ENCODE data around the gene ATP2C2.

ATP2C2 gene

DNA sequence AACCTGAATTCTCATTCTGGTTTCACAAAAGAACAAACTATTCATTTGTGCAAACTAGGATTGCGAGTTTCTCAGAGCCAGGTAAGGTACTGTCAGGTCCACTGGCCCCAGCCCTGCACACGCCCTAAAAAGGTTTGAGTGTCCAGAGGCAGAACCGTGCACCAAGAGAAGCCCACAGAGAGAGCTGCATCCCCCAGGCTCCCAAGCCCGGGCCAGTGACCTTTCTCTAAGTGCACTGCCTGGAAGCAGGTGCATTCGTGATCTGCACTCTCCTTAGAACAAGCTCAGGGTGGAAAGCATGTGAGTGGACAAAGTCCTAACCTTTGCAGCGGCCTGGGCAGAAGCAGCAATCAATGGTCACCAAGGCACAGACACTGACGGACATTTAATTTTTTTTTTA, 109.3 kb downstream of the ATP2C2 start:
- DNase-seq (ENCODE audit: low read depth) = no peak

DNA sequence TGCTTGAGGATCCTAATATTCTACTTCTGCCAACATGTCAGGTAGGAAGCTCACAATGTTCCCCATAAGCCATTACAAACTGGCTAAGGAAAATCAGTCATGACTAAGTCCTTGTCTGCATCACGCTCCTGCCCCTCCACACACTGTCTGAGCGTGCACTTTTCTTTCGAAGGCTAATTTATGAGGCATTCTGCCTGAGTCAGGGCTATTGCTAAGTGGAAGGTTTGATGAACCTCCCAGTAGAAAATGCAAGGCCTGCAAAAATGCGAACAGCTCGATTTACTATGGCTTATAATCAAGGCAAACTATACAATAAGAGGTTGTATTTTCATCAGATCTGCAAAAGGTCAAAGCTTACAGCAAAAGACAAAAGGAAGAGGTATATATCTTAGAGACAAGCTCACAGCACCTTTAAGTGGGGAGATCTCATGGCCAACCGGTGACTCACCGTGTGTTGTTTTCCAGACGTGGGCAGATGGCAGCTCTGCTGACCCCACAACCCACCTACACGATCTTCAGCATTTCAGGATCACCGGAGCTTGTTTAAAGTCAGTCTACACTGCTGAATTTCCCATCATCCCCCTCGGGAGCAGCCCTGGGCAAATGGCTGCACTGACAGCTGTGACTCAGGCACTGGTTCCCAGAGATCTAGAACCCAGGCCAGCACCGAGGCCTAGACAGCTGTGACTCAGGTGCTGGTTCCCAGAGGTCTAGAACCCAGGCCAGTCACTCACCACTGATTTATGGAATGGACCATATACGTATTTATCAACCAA, 110.0 kb downstream of the ATP2C2 start:
- no peak for DNase-seq (ENCODE audit: low read depth)

DNA sequence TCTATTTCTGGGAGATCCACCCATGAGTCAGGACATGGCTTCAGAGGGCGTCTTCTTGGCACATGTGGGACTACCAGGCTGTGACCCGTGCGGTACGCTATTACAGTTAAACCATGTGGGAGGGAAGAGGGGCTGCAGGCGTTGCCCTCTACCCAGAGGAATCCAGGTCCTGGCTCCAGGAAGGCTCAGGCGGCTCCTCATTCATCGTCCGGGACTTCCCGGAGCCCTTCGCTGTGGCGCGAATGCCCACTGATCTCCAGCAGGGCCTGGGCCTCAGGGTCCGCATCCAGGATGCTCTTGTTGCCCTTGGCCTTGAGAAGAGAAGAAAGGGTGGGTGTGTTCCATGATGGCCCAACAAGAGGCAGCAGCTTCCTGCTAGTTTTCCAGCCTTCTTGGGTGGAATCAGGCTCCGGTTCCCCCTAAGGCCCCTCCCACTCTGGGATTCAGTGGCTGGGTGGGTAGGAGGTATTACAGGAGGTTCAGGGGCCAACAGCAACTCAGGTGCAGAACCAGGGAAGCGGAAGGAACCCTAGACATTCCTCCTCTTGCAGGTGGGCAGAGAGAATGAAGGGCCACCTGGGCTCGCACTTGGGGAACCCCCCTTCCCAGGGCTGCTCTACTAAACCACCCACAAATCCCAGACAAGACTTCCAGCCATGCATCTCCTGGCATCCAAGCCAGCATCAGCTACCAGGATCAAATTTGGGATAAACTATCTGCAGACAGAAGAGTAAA, 111.5 kb downstream of the ATP2C2 start:
- no peak for DNase-seq (ENCODE audit: low read depth)

DNA sequence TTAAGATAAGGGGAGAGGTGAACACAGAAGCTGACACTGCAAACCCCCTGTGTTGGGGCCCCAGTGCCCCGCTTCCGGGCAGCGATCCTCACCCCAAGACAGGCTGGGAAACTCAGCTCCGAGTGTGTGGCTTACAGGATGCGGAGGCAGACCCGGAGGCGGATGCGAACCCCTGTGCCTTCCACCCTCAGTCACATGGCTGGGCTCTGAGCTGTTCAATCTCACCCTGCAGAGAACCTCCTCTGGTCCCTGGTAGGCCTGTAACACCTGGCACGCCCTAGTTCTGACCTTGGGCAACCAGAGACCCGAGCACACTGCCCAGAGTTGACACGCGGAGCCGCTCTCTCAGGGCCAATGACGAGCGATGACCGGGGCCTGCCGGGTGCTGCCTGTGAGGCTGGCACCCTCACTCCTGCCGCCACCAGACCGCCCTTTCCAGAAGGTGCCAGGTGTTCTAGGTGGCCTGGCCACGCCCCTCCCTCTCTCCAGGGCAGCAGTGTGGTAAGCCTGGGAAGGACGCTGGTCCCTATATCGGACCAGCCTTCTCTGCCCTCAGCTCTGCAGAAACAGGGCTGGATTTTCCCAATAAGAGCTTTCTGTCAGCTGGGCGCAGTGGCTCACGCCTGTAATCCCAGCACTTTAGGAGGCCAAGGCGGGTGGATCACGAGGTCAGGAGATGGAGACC, 112.9 kb downstream of the ATP2C2 start:
- DNase-seq (ENCODE audit: low read depth) = no peak

DNA sequence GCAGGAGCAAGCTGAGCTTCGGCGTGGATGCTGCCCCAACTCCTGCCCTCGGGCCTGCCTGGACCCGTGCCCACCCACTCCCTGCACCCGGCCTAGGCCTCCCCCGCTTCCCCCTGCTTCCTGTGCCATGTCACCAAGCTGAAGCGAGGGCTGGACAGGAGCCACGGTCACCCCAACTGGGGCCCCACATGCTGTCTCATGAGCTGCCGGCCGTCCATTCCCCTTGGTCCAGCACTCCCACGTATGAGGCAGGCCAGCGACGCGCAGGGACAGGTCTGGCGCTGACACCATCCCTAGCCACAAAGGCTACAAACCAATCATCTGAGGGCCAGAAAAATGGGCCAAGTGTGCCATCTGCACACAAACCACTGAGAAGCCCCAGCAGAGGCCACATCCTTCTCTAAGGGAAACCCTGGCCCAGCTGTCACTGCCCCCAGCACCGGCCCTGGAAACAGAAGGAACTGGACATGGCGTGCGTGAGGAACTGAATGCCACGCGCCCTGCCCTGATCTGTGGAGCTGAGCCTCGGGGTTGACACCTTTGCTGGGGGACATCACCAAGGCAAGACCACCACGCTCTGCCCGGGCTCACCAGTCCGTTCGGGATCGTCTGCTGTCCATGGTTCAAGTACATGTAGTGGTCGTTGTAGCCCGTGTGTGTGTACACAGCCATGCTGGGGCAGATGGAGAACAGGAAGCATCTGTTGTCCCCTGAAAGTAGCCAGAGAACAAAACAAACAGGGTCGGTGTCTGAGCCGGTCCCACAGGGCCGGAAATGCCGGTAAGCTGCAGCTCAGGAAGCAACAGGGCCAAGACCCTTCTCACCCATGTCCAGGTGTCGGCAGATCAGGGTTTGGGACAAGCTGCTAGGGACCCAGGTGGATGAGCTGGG, 113.9 kb downstream of the ATP2C2 start:
- no peak for DNase-seq (ENCODE audit: low read depth)

DNA sequence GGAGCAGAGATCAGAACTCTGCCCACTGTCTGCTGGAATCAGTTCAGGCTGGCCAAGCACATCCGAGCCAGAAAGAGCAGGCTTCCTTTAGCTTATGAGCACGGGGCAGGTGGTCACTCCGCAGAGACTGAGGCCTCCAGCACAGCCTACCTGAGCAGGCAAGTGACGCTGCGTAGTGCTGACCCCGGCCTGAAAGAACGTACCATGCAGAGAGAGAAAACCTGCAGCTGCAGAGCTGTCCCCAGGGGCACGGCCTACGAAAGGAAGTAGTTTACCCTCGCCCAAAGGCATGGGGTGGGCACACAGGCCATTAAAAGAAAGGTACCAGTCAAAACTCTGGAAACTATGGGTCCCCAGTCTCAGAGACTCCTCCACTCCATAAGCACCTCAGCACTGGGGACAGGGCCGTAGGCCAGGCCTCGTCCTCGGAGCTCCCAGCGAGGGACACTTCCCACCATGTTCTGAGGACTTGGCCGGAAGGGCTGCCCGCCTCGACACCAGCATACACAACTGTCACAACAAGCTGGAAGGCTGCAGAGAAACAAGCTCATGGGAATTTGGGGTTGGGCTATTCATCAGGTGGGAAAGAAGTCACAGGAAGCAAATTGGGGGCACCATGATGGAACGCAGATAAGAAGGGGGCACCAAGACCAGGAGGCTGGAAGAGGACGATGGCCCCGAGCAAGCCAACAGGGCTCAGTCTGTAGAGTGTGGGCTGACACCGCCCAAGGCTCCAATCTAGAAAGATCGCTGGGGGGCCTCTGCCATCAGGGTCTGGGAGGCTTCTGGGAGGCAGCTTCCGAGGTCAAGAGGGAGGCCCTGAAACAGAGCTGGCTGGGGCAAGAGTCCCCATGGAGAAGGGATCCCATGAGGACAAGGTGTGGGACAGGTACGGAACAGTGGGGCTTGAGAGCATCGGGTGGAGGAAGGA, 114.9 kb downstream of the ATP2C2 start:
- DNase-seq (ENCODE audit: low read depth) = no peak

DNA sequence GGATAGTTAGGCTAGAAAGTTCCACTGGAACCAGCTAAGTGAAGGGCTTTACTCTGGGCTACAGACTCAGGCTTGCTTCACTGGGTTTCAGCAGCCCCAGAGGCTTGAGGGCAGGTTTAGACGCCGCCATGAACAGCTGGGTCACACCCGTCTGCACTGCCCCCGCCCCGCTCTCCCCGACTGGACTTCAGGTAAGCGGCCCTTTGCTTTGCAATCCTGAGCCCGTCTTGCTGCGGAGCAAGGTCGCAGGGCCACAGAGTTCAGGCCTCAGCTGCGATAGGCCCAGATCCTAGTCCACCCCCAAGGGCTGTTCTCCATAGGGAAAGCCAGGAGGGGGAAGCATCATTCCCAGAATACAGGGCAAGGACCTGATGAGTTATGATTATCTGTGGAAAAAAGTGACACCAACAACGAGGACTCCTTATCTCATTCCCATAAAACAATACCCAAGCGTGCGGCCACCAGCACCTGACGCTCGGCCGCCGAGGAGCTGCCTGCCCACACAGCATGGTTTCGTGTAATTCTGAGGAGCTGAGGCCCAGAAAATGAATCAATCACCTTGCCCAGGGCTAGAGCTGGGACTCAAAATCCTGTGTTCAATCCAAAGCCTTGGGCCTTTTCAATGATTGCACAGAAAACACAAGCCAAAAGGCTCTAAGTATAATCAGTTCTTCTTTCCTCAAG, 115.7 kb downstream of the ATP2C2 start:
- no peak for DNase-seq (ENCODE audit: low read depth)

DNA sequence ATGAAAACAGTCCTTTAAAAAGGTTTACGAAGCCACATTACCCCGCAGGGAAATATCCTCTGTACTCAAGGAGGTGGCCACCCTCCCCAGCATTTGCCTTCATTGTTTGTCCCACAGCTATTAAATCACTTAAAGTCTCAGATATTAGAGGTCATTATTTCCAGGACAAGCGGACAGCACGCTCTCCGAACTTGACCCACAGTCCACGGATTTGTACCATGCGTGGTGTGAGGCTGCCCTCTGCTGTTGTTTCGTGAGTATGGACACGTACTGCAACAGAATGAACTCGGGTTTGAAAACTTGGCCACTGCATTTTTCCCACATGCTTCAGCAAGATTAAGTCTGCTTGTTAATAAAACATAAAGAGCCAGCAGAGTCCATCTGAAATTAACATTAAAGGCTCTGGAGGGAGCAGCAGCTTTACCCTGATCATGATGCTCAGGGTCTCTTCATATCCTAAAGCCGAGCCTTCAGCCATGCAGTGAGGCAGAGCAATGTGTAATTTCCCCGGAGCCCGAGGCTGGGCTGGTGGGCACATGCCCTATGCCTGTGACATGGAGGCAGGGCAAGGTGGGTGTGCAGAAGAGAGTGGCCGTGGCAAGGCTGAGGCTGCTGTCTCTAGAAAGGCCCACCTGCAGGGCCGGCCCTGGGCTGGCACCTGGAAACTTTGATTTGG, 116.4 kb downstream of the ATP2C2 start:
- no peak for DNase-seq (ENCODE audit: low read depth)

DNA sequence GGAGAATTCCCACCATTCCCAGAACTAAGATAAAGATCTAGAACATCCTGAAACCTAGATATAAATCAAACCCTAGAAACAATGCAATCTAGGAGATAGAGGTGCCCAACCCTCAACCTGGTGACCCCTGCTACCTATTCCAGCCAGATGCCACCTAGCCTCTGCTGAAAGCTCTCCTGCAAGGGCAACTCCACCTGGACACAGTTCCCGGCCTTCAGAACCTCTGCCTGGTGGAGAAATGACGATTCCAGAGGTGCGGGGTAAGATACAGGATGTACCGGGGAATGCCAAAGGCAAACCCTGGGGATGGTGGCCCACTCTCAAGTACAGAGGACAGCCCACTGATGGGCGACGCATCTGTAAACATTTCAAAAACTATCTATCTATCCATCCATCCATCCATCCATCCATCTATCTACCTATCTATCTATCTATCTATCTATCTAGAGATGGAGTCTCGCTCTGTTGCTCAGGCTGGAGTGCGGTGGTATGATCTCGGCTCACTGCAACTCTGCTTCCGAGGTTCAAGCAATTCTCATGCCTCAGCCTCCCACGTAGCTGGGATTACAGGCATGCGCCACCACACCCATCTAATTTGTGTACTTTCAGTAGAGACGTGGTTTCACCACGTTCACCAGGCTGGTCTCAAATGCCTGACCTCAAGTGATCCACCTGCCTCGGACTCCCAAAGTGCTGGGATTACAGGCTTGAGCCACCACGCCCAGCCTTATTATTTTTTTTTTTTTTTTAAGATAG, 117.1 kb downstream of the ATP2C2 start:
- DNase-seq (ENCODE audit: low read depth) = no peak

DNA sequence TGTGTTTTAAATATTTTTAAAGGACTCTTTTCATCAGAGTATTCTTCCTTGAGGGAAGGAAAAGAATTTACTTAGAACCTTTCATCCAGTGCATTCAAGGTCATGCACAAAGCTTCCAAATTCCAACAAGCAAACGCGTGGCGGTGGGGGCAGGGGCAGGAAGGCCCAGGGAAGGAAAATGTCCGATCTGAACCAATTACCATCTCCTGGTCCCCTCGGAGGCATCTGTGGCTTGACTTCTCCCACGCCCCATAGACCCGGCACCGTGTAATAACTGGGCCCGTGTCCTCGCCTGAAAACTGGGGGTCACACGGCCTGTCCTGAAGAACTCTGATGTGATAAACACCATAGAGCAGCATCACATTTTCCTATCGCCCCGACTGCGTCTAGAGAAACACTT, 117.8 kb downstream of the ATP2C2 start:
- DNase-seq (ENCODE audit: low read depth) = no peak

DNA sequence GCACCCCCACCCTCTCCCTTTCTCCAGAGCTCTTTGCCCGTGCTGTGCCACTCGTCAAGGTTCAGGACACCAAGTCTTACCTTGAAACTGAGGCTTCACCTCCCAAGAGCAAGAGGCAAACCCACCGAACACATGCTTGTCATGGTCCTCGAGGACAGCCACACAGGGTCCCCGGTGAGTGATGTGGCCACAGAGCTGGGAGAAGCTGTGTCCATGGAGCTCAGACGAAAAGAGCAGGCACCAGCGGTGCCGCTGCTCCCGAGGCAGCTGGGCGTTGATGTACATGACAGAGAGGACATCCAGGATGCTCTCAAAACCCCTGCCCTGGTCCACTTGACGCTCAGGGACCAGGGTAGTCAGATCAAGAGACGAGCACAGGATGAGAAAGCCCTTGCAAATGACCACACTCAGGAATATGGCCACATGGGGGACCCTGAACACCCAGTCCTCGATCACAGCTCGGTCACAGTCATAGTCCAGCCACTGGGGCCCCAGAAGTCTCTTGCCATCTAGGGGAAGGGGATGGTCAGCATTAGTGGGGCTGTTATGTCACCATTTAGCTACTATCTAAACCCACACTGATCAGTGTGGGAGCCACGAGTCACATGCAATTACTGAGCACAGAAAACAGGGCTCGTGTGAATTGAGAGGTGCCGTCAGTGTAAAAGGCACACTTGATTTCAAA, 118.4 kb downstream of the ATP2C2 start:
- no peak for DNase-seq (ENCODE audit: low read depth)

DNA sequence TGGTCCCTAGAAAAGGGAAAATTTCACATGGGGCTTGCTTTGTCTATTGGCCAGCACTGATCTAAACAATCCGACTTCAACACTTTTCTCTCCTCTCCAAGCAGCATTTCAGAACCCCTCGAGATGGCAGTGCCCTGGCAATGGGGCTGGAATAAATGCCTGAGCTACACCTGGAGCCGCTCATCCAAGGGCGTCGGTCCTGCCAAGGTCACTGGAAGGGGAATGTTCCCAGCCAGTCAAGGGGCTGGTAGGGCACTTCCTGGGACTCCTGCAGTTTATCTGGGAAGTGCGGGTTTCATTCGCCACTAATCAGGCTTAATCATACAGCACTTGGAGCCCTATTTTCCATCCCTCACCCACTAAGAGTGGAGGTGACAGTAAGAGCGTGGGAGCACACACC, 119.0 kb downstream of the ATP2C2 start:
- no peak for DNase-seq (ENCODE audit: low read depth)

DNA sequence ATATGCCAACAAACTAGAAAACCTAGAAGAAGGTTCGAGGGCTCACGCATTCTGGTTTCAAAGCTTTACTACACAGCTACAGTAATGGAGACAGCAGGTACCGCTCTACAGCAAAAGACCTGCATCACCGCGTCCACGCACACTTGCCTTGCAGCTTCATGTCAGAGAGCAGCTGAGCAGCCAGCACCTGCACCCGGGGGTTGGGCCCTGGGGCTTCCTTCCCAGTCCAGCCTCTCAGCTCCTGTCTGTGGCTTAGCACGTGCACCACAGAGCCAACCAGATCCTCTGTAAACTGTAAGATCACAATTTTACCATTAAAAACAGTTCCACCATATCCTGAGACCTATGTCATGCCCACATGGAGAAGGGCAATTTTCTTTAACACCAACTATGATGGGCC, 120.8 kb downstream of the ATP2C2 start:
- DNase-seq (ENCODE audit: low read depth) = no peak

DNA sequence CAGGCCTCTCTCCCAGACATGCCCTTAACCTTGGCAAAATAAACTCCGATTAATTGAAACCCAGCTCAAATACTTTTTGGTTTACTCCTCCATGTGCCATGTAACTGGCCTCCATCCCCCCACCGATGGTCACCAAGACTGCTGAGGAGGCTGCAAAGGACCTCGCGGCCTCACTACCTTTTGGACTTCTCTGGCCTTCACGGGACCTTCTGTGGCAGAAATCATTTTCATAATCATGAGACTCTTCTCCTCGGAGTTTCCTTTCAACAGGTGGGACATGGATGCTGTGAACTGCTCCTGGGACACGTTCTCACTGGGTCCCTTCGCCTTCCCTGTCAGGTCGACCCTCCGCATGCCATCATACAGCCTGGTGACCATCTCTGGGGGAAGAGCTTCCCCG, 127.2 kb downstream of the ATP2C2 start:
- no peak for DNase-seq (ENCODE audit: low read depth)

DNA sequence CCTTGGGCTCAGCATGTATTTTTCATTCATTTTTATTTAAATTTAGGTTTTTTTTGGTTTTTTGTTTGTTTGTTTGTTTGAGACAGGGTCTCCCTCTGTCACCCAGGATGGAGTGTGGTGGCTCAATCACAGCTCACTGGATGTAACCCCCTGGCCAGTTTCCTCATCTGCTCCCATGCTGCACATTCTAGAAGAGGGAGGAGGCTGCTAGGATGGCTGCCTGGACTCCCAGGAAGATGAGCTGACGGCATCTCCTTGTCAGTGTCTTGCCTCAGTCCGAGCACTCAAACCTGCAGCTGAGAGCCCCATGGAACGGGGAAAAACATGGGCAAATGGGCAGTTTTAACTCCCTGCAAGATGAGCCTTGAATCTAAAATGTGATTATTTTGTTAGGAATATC, 128.7 kb downstream of the ATP2C2 start:
- DNase-seq (ENCODE audit: low read depth) = no peak

DNA sequence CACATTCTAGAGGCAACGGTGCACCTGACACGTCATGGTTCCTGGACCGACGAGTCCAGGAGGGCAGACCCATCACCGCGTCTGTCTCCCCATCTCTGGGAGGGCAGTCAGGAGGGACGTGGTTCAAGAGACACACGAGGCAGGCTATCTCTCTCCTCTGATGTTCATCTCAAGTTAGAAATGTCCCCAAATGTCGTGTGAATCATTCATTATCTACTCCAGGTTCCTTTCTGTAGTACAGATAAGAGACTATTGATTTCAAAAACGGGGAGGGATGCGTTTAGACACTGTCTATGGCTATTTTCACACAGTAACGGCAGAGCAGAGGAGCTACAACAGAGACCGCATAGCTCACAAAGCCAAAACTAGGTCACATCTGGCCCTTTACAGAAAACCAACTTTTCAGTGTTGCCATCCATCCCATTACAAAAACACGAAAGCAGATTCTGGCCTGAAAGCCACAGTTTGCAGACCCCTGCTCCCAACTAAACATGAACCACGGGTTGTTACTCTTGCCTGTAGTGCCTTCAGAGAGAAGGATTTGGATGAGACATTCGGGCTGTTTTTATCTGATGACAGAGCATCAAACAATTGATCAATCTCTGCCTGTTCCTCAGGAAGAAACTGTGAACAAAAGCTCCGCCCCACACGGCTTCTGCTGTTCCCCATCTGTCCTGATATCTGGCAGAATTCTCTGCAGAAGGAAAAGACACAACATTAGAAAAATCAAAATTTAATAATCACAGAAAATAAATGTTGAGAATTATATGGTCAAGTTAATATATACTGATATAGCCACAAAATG, 129.3 kb downstream of the ATP2C2 start:
- no peak for DNase-seq (ENCODE audit: low read depth)

DNA sequence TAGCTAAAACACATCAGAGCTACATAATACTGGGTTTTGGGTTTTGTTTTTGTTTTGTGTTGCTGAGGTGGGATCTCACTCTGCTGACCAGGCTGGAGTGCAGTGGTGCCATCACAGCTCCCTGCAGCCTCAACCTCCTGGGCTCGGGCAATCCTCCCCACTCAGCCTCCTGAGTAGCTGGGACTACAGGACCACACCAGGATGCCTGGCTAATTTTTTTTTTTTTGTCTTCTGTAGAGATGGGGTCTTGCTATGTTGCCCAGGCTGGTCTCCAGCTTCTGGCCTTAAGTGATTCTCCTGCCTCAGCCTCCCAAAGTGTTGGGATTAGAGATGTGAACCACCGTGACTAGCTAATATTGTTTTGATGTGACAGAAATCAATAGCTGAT, 129.9 kb downstream of the ATP2C2 start:
- DNase-seq (ENCODE audit: low read depth) = no peak
